ENCODE results near the gene PCYT2. TPM values are rescaled to one million over a fixed set of nuclear protein-coding genes. Genes with fewer than 3 reads are reported as not detected.

PCYT2 gene
- total and polyA plus RNA-seq, 9 of the 15 experiments (the other 6 are each of a cell fraction or from before 2014, with no cell fraction given), result 0.92 to 134 (median 82.5) TPM

GRCh38 chr17:81871387-81872230 lies 39.6 kb downstream of the PCYT2 start (continued):
- peak; percentile 79 for TF ChIP-seq PCBP1 (IDR thresholded peaks at IDR 0.05; ENCODE audit: low read depth, low read length, poor library complexity, severe bottlenecking)
- TF ChIP-seq SPI1 (IDR thresholded peaks at IDR 0.05; ENCODE audit: borderline replicate concordance, low read depth, low read length), result peak; percentile 61
- peak; percentile 99 for TF ChIP-seq RBM14 (IDR thresholded peaks at IDR 0.05; ENCODE audit: borderline replicate concordance, insufficient read depth, low read depth, low read length)
- TF ChIP-seq, protein P1, sequence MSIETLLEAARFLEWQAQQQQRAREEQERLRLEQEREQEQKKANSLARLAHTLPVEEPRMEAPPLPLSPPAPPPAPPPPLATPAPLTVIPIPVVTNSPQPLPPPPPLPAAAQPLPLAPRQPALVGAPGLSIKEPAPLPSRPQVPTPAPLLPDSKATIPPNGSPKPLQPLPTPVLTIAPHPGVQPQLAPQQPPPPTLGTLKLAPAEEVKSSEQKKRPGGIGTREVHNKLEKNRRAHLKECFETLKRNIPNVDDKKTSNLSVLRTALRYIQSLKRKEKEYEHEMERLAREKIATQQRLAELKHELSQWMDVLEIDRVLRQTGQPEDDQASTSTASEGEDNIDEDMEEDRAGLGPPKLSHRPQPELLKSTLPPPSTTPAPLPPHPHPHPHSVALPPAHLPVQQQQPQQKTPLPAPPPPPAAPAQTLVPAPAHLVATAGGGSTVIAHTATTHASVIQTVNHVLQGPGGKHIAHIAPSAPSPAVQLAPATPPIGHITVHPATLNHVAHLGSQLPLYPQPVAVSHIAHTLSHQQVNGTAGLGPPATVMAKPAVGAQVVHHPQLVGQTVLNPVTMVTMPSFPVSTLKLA (conservative IDR thresholded peaks at IDR 0.05), result peak; percentile 71 to 89; a peak in 3 of 4 replicates
- TF ChIP-seq LCOR (CRISPR knock-in tag; IDR thresholded peaks at IDR 0.05), result peak; percentile 71; the same call in 1 of the 2 replicates
- TF ChIP-seq L3MBTL2 (IDR thresholded peaks at IDR 0.05), result peak; percentile 98
- no peak for TF ChIP-seq HIVEP1 (CRISPR knock-in tag; IDR thresholded peaks at IDR 0.05)
- TF ChIP-seq TAF15 (IDR thresholded peaks at IDR 0.05; ENCODE audit: low read depth, low read length), result no peak; the same call in 1 of the 2 replicates
- no peak for TF ChIP-seq FOXJ2 (tag; IDR thresholded peaks at IDR 0.05)
- TF ChIP-seq GTF2E2 (tag; IDR thresholded peaks at IDR 0.05), result peak; percentile 30; the same call in 1 of the 2 replicates
- TF ChIP-seq TEAD2 (tag; IDR thresholded peaks at IDR 0.05), result no peak
- peak; percentile 90 for TF ChIP-seq RBFOX2 (IDR thresholded peaks at IDR 0.05; ENCODE audit: low read depth, low read length)
- peak; percentile 46; the same call in 1 of the 2 replicates for TF ChIP-seq ZNF431 (CRISPR knock-in tag; IDR thresholded peaks at IDR 0.05)
- peak; percentile 88 to 97 (median 95) for TF ChIP-seq YY1 (IDR thresholded peaks at IDR 0.05; ENCODE audit: borderline replicate concordance in 1 of 3, control insufficient read depth in 1 of 3, extremely low read depth in 1 of 3, insufficient read depth in 3 of 3, insufficient read length in 1 of 3, insufficient replicate concordance in 2 of 3, low read depth in 1 of 3, low read length in 2 of 3)
- 0 out of 2 replicates have a peak, but pooled peaks have one; percentile 18 for TF ChIP-seq MTA2 (IDR thresholded peaks at IDR 0.05; ENCODE audit: low read depth)
